GM12891 (cell line): ENCODE measurements around the gene TRAPPC12.

ENCODE experiments used
- PAX5 ChIP-seq: IDR thresholded peaks from 2 replicates; pipeline ENCODE4 v1.6.1; 2011; ENCODE audit warnings: low read length, moderate library complexity, mild to moderate bottlenecking; ENCODE audit not compliant: insufficient read depth, severe bottlenecking
- POLR2A ChIP-seq: IDR thresholded peaks from 2 replicates; pipeline ENCODE4 v1.6.1; 2011; ENCODE audit warnings: low read depth, low read length, control low read depth
- POLR2AphosphoS5 ChIP-seq: IDR thresholded peaks from 2 replicates; pipeline ENCODE4 v1.6.1; 2011; ENCODE audit warnings: low read depth, low read length, control low read depth
- POU2F2 ChIP-seq: IDR thresholded peaks from 2 replicates; pipeline ENCODE4 v1.6.1; 2011; ENCODE audit warnings: low read depth, mild to moderate bottlenecking, control low read depth, low read length, moderate library complexity
- SPI1 ChIP-seq: IDR thresholded peaks from 2 replicates; pipeline ENCODE4 v1.6.1; 2011; ENCODE audit warnings: low read depth, low read length, control low read depth
- TAF1 ChIP-seq: IDR thresholded peaks from 2 replicates; pipeline ENCODE4 v1.6.1; 2011; ENCODE audit warnings: low read depth, low read length, control low read depth

GRCh38 chr2:3503483-3503882 lies 124.0 kb downstream of the TRAPPC12 start:
- TF ChIP-seq POLR2A: no peak
- TF ChIP-seq POLR2AphosphoS5: no peak
- TF ChIP-seq SPI1: no peak
- no peak for TF ChIP-seq PAX5
- TF ChIP-seq TAF1: no peak
- no peak for TF ChIP-seq POU2F2
